Measurements from ENCODE around the gene IRF7.

DNA sequence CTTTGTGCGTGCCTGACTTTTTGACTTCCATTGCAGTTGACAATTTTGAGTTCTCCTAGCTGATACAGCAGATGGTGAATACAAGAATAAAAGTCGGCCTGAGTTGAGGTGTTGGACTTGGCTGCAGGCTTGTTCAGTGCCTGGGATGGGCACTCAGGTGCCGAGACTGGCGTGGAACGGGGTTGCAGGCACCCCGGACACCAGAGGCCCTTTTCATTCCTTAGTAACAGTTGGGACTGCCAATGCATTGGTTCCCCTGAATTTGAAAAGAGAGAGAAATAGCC is 38.2 kb downstream of the IRF7 start:
- TF ChIP-seq CTCF (IDR thresholded peaks at IDR 0.05; ENCODE audit: low read length): no peak
- TF ChIP-seq EZH2 (optimal IDR thresholded peaks at IDR 0.05; ENCODE audit: low read depth, low read length): no peak
